Measurements from ENCODE around the gene IL17RE. TPM values are rescaled to one million over a fixed set of nuclear protein-coding genes. Genes with fewer than 3 reads are reported as not detected.

IL17RE gene
- total RNA-seq, 4 donors from 2014 or later = 11.6 to 160 (median 109) TPM

- Histone ChIP-seq H3K4me3 (no peak overlapping the region), H3K27me3 (no peaks in the 10 kb centered on the region), H3K36me3 (no peaks in the 10 kb centered on the region), H3K27ac (no peak overlapping the region), H3K9me3 (no peaks in the 10 kb centered on the region), H3K4me1 (peaks cover 0 to 21% (median 0%) of the 10 kb centered on the region in 4 donors)
- no peak for DNase-seq
- TF ChIP-seq CTCF (IDR thresholded peaks at IDR 0.05) = no peak
- TF ChIP-seq POLR2A (IDR thresholded peaks at IDR 0.05) = no peak
Measured at GRCh38 chr3:9886328-9886727, 16.3 kb upstream of the IL17RE start.

- DNase-seq = no peak
- TF ChIP-seq POLR2A (IDR thresholded peaks at IDR 0.05) (no peak), CTCF (IDR thresholded peaks at IDR 0.05) (no peak)
Measured at GRCh38 chr3:9887480-9887879, 15.2 kb upstream of the IL17RE start.

DNA sequence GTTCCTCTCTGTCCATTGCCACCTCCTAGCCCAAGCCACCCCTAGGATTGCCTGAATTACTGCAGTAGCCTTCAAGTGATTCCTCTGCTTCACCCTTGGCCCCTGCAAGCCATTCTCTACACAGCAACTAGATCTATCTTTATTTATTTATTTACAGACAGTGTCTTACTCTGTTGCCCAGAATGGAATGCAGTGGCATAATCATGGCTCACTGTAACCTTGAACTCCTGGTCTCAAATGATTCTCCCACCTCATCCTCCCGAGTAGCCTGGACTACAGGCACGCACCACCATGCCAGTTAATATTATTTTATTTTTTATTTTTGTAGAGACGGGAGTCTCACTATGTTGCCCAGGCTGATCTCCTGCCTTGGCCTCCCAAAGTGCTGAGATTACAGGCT, 14.1 kb upstream of the IL17RE start:
- Histone ChIP-seq H3K4me3 (no peak overlapping the region), H3K9me3 (no peaks in the 10 kb centered on the region), H3K4me1 (peaks cover 0 to 33% (median 0%) of the 10 kb centered on the region in 4 donors), H3K36me3 (peaks cover 0 to 12% (median 0%) of the 10 kb centered on the region in 3 donors), H3K27me3 (no peaks in the 10 kb centered on the region), H3K27ac (no peak overlapping the region)
- no peak for TF ChIP-seq CTCF (IDR thresholded peaks at IDR 0.05)
- no peak for TF ChIP-seq POLR2A (IDR thresholded peaks at IDR 0.05)
- no peak for DNase-seq

More at GRCh38 chr3:9887480-9887879, 15.2 kb upstream of the IL17RE start:
- Histone ChIP-seq H3K27me3 (no peaks in the 10 kb centered on the region), H3K36me3 (peaks cover 0 to 2% (median 0%) of the 10 kb centered on the region in 3 donors), H3K4me1 (peaks cover 0 to 28% (median 0%) of the 10 kb centered on the region in 4 donors), H3K4me3 (no peak overlapping the region), H3K27ac (no peak overlapping the region), H3K9me3 (no peaks in the 10 kb centered on the region)

GRCh38 chr3:9889405-9889804, 13.2 kb upstream of the IL17RE start:
- H3K36me3 ChIP-seq = peaks cover 0 to 13% (median 0%) of the 10 kb centered on the region in 3 donors

GRCh38 chr3:9890249-9891071, 12.2 kb upstream of the IL17RE start, which contains the start of gene JAGN1:
TSS of gene JAGN1 (plus strand) at chr3:9890610. CDS start at chr3:9890723, 113 bp downstream.
- peaks cover 0 to 13% (median 0%) of the 10 kb centered on the region in 3 donors for H3K36me3 ChIP-seq
- no peaks in the 10 kb centered on the region for H3K27me3 ChIP-seq
- peaks cover 0 to 24% (median 0%) of the 10 kb centered on the region in 4 donors for H3K4me1 ChIP-seq
- TF ChIP-seq POLR2A (IDR thresholded peaks at IDR 0.05) = peak; percentile 94
- TF ChIP-seq CTCF (IDR thresholded peaks at IDR 0.05) = peak in 1 of 6 experiments; percentile 2
- peak within 1 kb of the TSS; percentile 93 to 99 (median 95) for H3K27ac ChIP-seq
- peak within 1 kb of the TSS; percentile 75 to 94 (median 87) for H3K4me3 ChIP-seq
- DNase-seq = peak; percentile 86 to 96 (median 96)
- H3K9me3 ChIP-seq = no peaks in the 10 kb centered on the region

More at GRCh38 chr3:9889405-9889804, 13.2 kb upstream of the IL17RE start:
- Histone ChIP-seq H3K27ac (no peak overlapping the region), H3K4me1 (peaks cover 0 to 31% (median 0%) of the 10 kb centered on the region in 4 donors), H3K9me3 (no peaks in the 10 kb centered on the region), H3K27me3 (no peaks in the 10 kb centered on the region), H3K4me3 (no peak overlapping the region)
- TF ChIP-seq CTCF (IDR thresholded peaks at IDR 0.05) = no peak
- TF ChIP-seq POLR2A (IDR thresholded peaks at IDR 0.05) = no peak
- no peak for DNase-seq
